T-cell (primary cell): ENCODE measurements around the gene PRDX3. TPM values are rescaled to one million over a fixed set of nuclear protein-coding genes. Genes with fewer than 3 reads are reported as not detected.

Experiments
- ATAC-seq, 4 experiments: fragments of 200-7000 bp in 3 of 4; fragments of 150-1000 bp in 1 of 4; cut with Tn5 transposase; replicated peaks in 1 of 4; 1 replicate in 3 of 4; 2 replicates in 1 of 4; pipeline ENCODE4 v1.10.0; 2021; ENCODE audit warnings: moderate library complexity in 3 of 4, mild to moderate bottlenecking in 2 of 4, moderate number of reproducible peaks in 1 of 4
- CTCF ChIA-PET, 2 donors: fragments of 300-600 bp; sonication (Branson Sonifier 250); formaldehyde crosslinking; loops; one replicate each; lab custom pipeline; 2022; ENCODE audit warnings: antibody characterized with exemption in 2 of 2; lab: Charles Lee
- POLR2A ChIA-PET, 2 donors: fragments of 300-600 bp; sonication (Branson Sonifier 250); formaldehyde crosslinking; loops; one replicate each; lab custom pipeline; 2022; ENCODE audit warnings: antibody characterized with exemption in 2 of 2; lab: Charles Lee
- DNase-seq, 35 experiments: peaks; one replicate each; pipeline versions ENCODE4 v3.0.0 to v3.0.0-alpha.2; 2013 to 2023
- H3K27ac ChIP-seq: one replicate; pipeline ENCODE4 v1.5.1; 2013; ENCODE audit warnings: low read length
- H3K27me3 ChIP-seq, 2 experiments: replicated peaks in 1 of 2; 1 replicate in 1 of 2; 2 replicates in 1 of 2; pipeline versions ENCODE4 v1.6.1 to v1.7.0; 2013; ENCODE audit warnings: low read length in 1 of 2, mixed read lengths in 1 of 2; ENCODE audit not compliant: control insufficient read depth in 2 of 2, insufficient read depth in 2 of 2; ENCODE audit errors: extremely low read depth in 1 of 2
- H3K36me3 ChIP-seq, 2 donors: 1 replicate in 1 of 2; 2 replicates in 1 of 2; pipeline versions ENCODE4 v1.6.1 to v1.7.0; 2013; ENCODE audit warnings: low read length in 1 of 2; ENCODE audit not compliant: control insufficient read depth in 2 of 2, insufficient read depth in 1 of 2; ENCODE audit errors: extremely low read depth in 1 of 2
- H3K4me1 ChIP-seq, 2 experiments: 1 replicate in 1 of 2; 2 replicates in 1 of 2; pipeline versions ENCODE4 v1.6.1 to v1.7.0; 2013; ENCODE audit warnings: low read length in 2 of 2, mixed read lengths in 1 of 2; ENCODE audit not compliant: insufficient read depth in 2 of 2, control insufficient read depth in 1 of 2; ENCODE audit errors: extremely low read depth in 1 of 2
- H3K4me3 ChIP-seq, 2 donors: 1 replicate in 1 of 2; 2 replicates in 1 of 2; pipeline versions ENCODE4 v1.5.1 to v1.7.0; 2013; ENCODE audit warnings: mild to moderate bottlenecking in 2 of 2, low read length in 1 of 2, moderate library complexity in 1 of 2; ENCODE audit not compliant: control insufficient read depth in 1 of 2; ENCODE audit errors: extremely low read depth in 1 of 2
- H3K9me3 ChIP-seq: 2 replicates; pipeline ENCODE4 v1.7.0; 2013
- H3K27ac Mint-ChIP-seq, 2 donors: one replicate each; pipeline ENCODE4 v1.8.0; 2020 to 2021; ENCODE audit warnings: mild to moderate bottlenecking in 2 of 2, mixed read lengths in 2 of 2
- H3K27me3 Mint-ChIP-seq, 2 donors: one replicate each; pipeline ENCODE4 v1.8.0; 2021 to 2022; ENCODE audit warnings: mixed read lengths in 2 of 2
- H3K36me3 Mint-ChIP-seq: one replicate; pipeline ENCODE4 v1.8.0; 2021; ENCODE audit warnings: mixed read lengths
- H3K4me1 Mint-ChIP-seq, 3 donors: one replicate each; pipeline ENCODE4 v1.8.0; 2020 to 2022; ENCODE audit warnings: mixed read lengths in 3 of 3, mild to moderate bottlenecking in 1 of 3
- H3K4me3 Mint-ChIP-seq, 3 donors: one replicate each; pipeline ENCODE4 v1.8.0; 2020 to 2022; ENCODE audit warnings: mild to moderate bottlenecking in 3 of 3, mixed read lengths in 3 of 3, moderate library complexity in 3 of 3
- H3K9me3 Mint-ChIP-seq, 3 donors: one replicate each; pipeline ENCODE4 v1.8.0; 2020 to 2022; ENCODE audit warnings: mixed read lengths in 3 of 3
- WGBS: methylation state at CpG from one replicate; pipeline ENCODE4 v1.1.5; 2013; ENCODE audit warnings: missing lambda C conversion rate; ENCODE audit not compliant: insufficient coverage; 5-methylcytosine and 5-hydroxymethylcytosine counted together
- total RNA-seq, 35 experiments: library from RNA in 6 of 35; stranded (reverse) in 6 of 35; fragments of 120-200 nt in 1 of 35; gene quantifications; one replicate each; pipeline versions ENCODE4 v1.2.1 to v1.2.4 and lab custom pipeline; 2013 to 2026

Gene PRDX3
- total RNA-seq, 5 donors from 2014 or later (not counting 1 experiment from before 2014, with no cell fraction given), result 15.7 to 36.2 (median 34.7) TPM

- DNase-seq, result peak in 1 of 35 experiments; percentile 37
- Histone ChIP-seq H3K4me3 (peak overlapping the region; percentile 65 to 98), H3K27ac (peak overlapping the region; percentile 58), H3K27me3 (no peaks in the 10 kb centered on the region), H3K9me3 (no peaks in the 10 kb centered on the region), H3K4me1 (peaks cover 37 to 49% of the 10 kb centered on the region in 2 experiments), H3K36me3 (no peaks in the 10 kb centered on the region)
- Mint-ChIP-seq H3K9me3 (no peaks in the 10 kb centered on the region), H3K4me3 (peak overlapping the region; percentile 87 to 96 (median 92)), H3K27me3 (no peaks in the 10 kb centered on the region), H3K36me3 (no peaks in the 10 kb centered on the region), H3K27ac (peak overlapping the region; percentile 87 to 89), H3K4me1 (peaks cover 48 to 58% (median 55%) of the 10 kb centered on the region in 3 donors)
- no peak for ATAC-seq
- WGBS, result 8% methylated on average over 2 of the region's 3 CpGs
- CTCF ChIA-PET, result interaction anchor here (0.6 to 2.3 kb wide), 9 partner anchors 9 to 1178 kb away, joined by 3 to 7 read pairs (median 5); partner anchors contain the start of gene RGS10 (in 1 of the 2)
- POLR2A ChIA-PET, result interaction anchor here (0.6 to 1.1 kb wide), 5 partner anchors 14 to 344 kb away, joined by 3 to 4 read pairs (median 4); no protein-coding TSS in a partner anchor
Observed at GRCh38 chr10:119208553-119208940, 29.9 kb upstream of the PRDX3 start.

GRCh38 chr10:119207713-119208552 lies 29.3 kb upstream of the PRDX3 start:
- no peaks in the 10 kb centered on the region for H3K27me3 Mint-ChIP-seq
- DNase-seq, result peak in 28 of 35 experiments; percentile 4 to 56 (median 30)
- H3K4me3 Mint-ChIP-seq, result peak overlapping the region; percentile 87 to 96 (median 92)
- H3K9me3 ChIP-seq, result no peaks in the 10 kb centered on the region
- peak overlapping the region; percentile 58 for H3K27ac ChIP-seq
- POLR2A ChIA-PET, result interaction anchor here (0.6 to 1.3 kb wide), 4 partner anchors 60 to 344 kb away, joined by 3 to 12 read pairs (median 7); no protein-coding TSS in a partner anchor
- H3K4me1 ChIP-seq, result peaks cover 35 to 44% of the 10 kb centered on the region in 2 experiments
- H3K9me3 Mint-ChIP-seq, result no peaks in the 10 kb centered on the region
- H3K4me3 ChIP-seq, result peak overlapping the region; percentile 65 to 98
- H3K4me1 Mint-ChIP-seq, result peaks cover 44 to 54% (median 53%) of the 10 kb centered on the region in 3 donors
- CTCF ChIA-PET, result interaction anchor here (0.6 to 2.3 kb wide), 16 partner anchors 9 to 500 kb away, joined by 4 to 12 read pairs (median 6); partner anchors contain the start of gene RGS10 (in 1 of the 2)
- no peaks in the 10 kb centered on the region for H3K36me3 Mint-ChIP-seq
- H3K27me3 ChIP-seq, result no peaks in the 10 kb centered on the region
- ATAC-seq, result peak in 3 of 4 experiments; percentile 4 to 17 (median 5)
- H3K36me3 ChIP-seq, result no peaks in the 10 kb centered on the region
- peak overlapping the region; percentile 87 to 89 for H3K27ac Mint-ChIP-seq
- under 1% methylated on average over 57 of the region's 62 CpGs for WGBS

GRCh38 chr10:119207366-119207666 lies 28.7 kb upstream of the PRDX3 start, which contains the start of gene GRK5:
GRK5 (plus strand) TSS chr10:119207571; CDS start chr10:119207918, 347 bp downstream.
- 0% methylated on average over 27 of the region's 34 CpGs for WGBS
- no peaks in the 10 kb centered on the region for H3K9me3 ChIP-seq
- H3K4me1 Mint-ChIP-seq, result peaks cover 38 to 48% (median 46%) of the 10 kb centered on the region in 3 donors
- H3K9me3 Mint-ChIP-seq, result no peaks in the 10 kb centered on the region
- H3K4me1 ChIP-seq, result peaks cover 29 to 38% of the 10 kb centered on the region in 2 experiments
- no peaks in the 10 kb centered on the region for H3K27me3 ChIP-seq
- ATAC-seq (peak; percentile 82 to 86 (median 82)), DNase-seq (peak; percentile 88 to 99 (median 96))
- H3K27ac Mint-ChIP-seq, result peak within 1 kb of the TSS; percentile 92 to 97
- H3K36me3 Mint-ChIP-seq, result no peaks in the 10 kb centered on the region
- H3K4me3 ChIP-seq, result peak within 1 kb of the TSS; percentile 65 to 98
- ChIA-PET POLR2A (interaction anchor here (0.6 to 1.3 kb wide), 4 partner anchors 43 to 238 kb away, joined by 3 to 10 read pairs (median 3); no protein-coding TSS in a partner anchor), CTCF (interaction anchor here (0.6 to 1.9 kb wide), 17 partner anchors 9 to 456 kb away, joined by 3 to 12 read pairs (median 4); partner anchors contain the start of gene RGS10 (in 1 of the 2))
- peak within 1 kb of the TSS; percentile 74 for H3K27ac ChIP-seq
- H3K36me3 ChIP-seq, result no peaks in the 10 kb centered on the region
- no peaks in the 10 kb centered on the region for H3K27me3 Mint-ChIP-seq
- peak within 1 kb of the TSS; percentile 87 to 96 (median 92) for H3K4me3 Mint-ChIP-seq

GRCh38 chr10:119206603-119207365 lies 28.2 kb upstream of the PRDX3 start:
- no peaks in the 10 kb centered on the region for H3K9me3 ChIP-seq
- H3K27me3 ChIP-seq, result no peaks in the 10 kb centered on the region
- DNase-seq (peak; percentile 37 to 83 (median 62)), ATAC-seq (peak; percentile 59 to 67 (median 64))
- WGBS, result 1% methylated on average over 97 of the region's 97 CpGs
- H3K27ac ChIP-seq, result peak overlapping the region; percentile 74
- Mint-ChIP-seq H3K27ac (peak overlapping the region; percentile 92 to 97), H3K4me3 (peak overlapping the region; percentile 83 to 91 (median 87)), H3K9me3 (no peaks in the 10 kb centered on the region), H3K27me3 (no peaks in the 10 kb centered on the region), H3K4me1 (peaks cover 33 to 42% (median 41%) of the 10 kb centered on the region in 3 donors), H3K36me3 (no peaks in the 10 kb centered on the region)
- POLR2A ChIA-PET, result interaction anchor here (0.6 to 1.3 kb wide), 5 partner anchors 11 to 239 kb away, joined by 3 to 10 read pairs (median 3); no protein-coding TSS in a partner anchor
- H3K4me3 ChIP-seq, result peak overlapping the region; percentile 44 to 46
- H3K4me1 ChIP-seq, result peaks cover 24 to 35% of the 10 kb centered on the region in 2 experiments
- H3K36me3 ChIP-seq, result no peaks in the 10 kb centered on the region
- CTCF ChIA-PET, result interaction anchor here (0.6 to 1.9 kb wide), 20 partner anchors 8 to 457 kb away, joined by 3 to 12 read pairs (median 4); partner anchors contain the start of gene RGS10 (in 1 of the 2)

GRCh38 chr10:119205894-119206602 lies 27.4 kb upstream of the PRDX3 start:
- Histone ChIP-seq H3K4me1 (peaks cover 17 to 30% of the 10 kb centered on the region in 2 experiments), H3K9me3 (no peaks in the 10 kb centered on the region), H3K27me3 (no peaks in the 10 kb centered on the region), H3K4me3 (peak overlapping the region; percentile 44 to 46), H3K36me3 (no peaks in the 10 kb centered on the region), H3K27ac (peak overlapping the region; percentile 74)
- Mint-ChIP-seq H3K9me3 (no peaks in the 10 kb centered on the region), H3K36me3 (no peaks in the 10 kb centered on the region), H3K4me1 (peaks cover 25 to 35% (median 34%) of the 10 kb centered on the region in 3 donors), H3K4me3 (peak overlapping the region; percentile 82 to 91 (median 83)), H3K27me3 (no peaks in the 10 kb centered on the region), H3K27ac (peak overlapping the region; percentile 92 to 97)
- ChIA-PET CTCF (interaction anchor here (0.8 to 1.9 kb wide), 11 partner anchors 7 to 458 kb away, joined by 3 to 11 read pairs (median 4); no protein-coding TSS in a partner anchor), POLR2A (interaction anchor here (0.6 to 0.7 kb wide), 2 partner anchors 11 to 196 kb away, joined by 3 to 9 read pairs; no protein-coding TSS in a partner anchor)
- 14% methylated on average over 13 of the region's 17 CpGs for WGBS
- DNase-seq, result peak in 18 of 35 experiments; percentile 8 to 49 (median 24)
- no peak for ATAC-seq
